ENCODE results near the gene LILRA6.

The LILRA6 gene

DNA sequence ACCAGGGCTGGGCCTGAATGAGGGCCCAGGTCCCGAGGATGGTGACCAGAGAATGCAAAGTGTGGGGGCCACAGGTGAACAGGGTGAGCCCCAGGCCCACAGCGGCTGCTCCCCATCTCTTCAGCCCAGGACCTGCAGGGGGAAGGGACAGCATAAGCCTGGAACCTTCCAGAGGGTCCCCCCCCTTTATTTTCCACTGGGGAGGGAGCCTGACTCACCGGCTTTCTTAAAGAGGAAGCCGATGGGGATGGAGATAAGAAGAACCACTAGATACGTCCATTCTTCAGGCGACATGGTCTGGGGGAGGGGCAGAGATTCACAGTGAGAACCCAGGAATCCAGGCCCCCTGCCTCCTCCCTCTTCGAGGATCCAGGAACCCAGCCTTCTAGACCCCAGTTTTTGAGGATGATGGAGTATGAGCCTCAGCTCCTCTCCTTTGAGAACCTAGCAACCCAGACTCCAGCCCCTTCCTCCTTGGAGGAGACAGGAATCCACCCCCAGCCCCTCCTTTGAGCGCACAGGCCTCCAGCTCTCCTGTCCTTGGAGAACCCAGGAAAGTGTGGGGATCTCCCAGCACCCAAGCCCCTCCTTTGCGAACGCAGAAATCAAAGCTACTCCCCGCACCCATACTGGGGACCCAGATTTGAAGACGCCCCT, 54.2 kb downstream of the LILRA6 start:
- H3K36me3 Mint-ChIP-seq (ENCODE audit: low read depth), result peaks cover 31% of the 10 kb centered on the region

DNA sequence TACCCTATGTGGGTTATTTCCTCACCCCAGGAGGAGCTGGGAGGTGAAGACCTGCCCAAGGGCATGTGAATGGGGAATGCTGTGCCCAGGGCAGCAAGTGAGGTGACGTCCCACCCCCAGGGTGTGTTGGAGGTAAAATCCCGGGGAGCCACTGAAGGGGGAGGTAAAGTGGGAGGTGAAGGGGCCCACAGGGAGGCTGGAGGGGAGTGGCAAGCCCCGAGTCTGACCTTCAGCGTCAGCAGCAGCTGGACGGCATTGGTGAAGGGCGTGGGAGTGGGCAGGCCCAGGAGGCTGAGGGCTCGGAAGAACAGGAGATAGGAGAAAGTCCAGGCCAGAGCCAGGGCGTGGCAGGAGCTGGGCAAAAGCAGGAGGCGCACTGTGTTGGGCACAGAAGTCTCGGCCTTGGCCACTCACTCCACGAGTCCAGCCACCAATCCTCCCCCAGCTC, 55.6 kb downstream of the LILRA6 start:
- no peaks in the 10 kb centered on the region for H3K9me3 Mint-ChIP-seq
- peaks cover 3% of the 10 kb centered on the region for H3K27me3 Mint-ChIP-seq (ENCODE audit: low read depth)
- TF ChIP-seq, protein P1, sequence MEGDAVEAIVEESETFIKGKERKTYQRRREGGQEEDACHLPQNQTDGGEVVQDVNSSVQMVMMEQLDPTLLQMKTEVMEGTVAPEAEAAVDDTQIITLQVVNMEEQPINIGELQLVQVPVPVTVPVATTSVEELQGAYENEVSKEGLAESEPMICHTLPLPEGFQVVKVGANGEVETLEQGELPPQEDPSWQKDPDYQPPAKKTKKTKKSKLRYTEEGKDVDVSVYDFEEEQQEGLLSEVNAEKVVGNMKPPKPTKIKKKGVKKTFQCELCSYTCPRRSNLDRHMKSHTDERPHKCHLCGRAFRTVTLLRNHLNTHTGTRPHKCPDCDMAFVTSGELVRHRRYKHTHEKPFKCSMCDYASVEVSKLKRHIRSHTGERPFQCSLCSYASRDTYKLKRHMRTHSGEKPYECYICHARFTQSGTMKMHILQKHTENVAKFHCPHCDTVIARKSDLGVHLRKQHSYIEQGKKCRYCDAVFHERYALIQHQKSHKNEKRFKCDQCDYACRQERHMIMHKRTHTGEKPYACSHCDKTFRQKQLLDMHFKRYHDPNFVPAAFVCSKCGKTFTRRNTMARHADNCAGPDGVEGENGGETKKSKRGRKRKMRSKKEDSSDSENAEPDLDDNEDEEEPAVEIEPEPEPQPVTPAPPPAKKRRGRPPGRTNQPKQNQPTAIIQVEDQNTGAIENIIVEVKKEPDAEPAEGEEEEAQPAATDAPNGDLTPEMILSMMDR (IDR thresholded peaks at IDR 0.05; ENCODE audit: unreplicated experiment in 3 of 3), result no peak
- peak overlapping the region; percentile 66 to 87 (median 69) for H3K27ac Mint-ChIP-seq
- H3K4me1 Mint-ChIP-seq, result peaks cover 19% of the 10 kb centered on the region
- H3K36me3 Mint-ChIP-seq (ENCODE audit: low read depth), result peaks cover 31% of the 10 kb centered on the region
- peak overlapping the region; percentile 91 to 95 (median 93) for H3K4me3 Mint-ChIP-seq

More for the DNA sequence above, 54.2 kb downstream of the LILRA6 start:
- TF ChIP-seq, protein P1 (IDR thresholded peaks at IDR 0.05; ENCODE audit: unreplicated experiment in 3 of 3), result no peak
- Mint-ChIP-seq H3K9me3 (no peaks in the 10 kb centered on the region), H3K27me3 (ENCODE audit: low read depth) (peaks cover 3% of the 10 kb centered on the region), H3K27ac (peak overlapping the region; percentile 82 to 93 (median 87)), H3K4me1 (peaks cover 24% of the 10 kb centered on the region), H3K4me3 (peak overlapping the region; percentile 91 to 95 (median 93))
